CD4-positive, alpha-beta T cell treated with Interleukin-1 beta for 1 hour (primary cell): ENCODE measurements around the gene AMY2B.
A peak's percentile ranks its signal among the peaks of the same experiment; 100 is the strongest.
"Not testable (repeated sequence)": the region's sequence is repeated elsewhere in the genome, so short reads cannot be mapped to it uniquely, and the experiment has no call there.

Experiments used
- DNase-seq, 2 donors: peaks; one replicate each; pipeline ENCODE4 v3.0.0-alpha.2; 2020 to 2022

AMY2B gene

DNA sequence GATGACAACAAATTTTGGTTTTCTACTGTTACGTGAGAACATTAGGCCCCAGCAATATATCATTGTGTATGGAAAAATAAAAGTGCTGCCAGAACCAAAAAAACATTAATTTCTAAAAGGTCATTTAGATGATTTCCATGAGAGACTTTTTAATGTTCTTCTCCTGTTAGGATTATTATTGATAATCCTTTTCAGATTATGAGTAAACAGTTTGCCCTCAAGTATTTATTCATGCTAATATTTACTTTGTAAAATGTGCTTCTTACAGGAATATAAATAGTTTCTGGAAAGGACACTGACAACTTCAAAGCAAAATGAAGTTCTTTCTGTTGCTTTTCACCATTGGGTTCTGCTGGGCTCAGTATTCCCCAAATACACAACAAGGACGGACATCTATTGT, at the start of gene AMY2B:
AMY2B (plus strand) TSS at position 301 of the 400 bp plus-strand sequence; CDS start at position 315, 14 bp downstream.
- not testable (repeated sequence) for DNase-seq

DNA sequence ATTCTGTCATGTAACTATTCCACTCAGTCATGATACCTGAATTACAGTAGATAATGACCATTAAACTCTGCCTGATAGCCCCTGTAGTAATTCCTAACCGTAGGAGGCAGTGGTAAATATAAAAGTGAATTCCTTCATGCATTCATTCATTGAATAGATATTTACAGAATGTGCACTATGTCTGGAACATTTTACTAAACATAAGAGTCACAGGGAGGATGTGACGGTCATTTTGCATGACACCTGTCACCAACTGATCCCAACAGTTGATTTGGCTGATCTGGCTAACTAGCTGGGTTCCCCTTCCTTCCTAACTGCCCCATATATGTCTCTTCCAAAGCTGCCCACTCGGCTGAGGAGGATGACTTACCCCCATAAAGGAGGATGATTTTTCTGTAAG, 48.0 kb upstream of the AMY2B start:
- DNase-seq, result no peak

DNA sequence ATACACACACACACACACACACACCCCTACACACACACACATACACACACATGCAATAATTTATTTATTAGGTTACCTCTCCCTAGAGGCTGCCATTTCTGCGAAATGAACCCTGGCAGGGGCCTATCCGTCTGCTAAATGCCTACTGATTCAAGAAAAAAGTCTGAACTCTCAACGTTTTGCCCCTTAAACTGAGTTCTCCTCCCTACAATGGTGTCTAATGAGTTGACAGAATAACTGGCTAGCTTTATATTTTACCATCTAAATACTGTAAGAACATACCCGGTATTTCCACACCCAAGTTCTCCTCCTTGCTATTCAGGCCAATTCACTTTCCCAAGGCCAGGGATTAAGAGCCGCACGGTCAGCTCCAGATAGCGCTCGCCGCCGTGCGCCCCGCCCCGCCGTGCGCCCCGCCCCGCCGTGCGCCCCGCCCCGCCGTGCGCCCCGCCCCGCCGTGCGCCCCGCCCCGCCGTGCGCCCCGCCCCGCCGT, 46.2 kb upstream of the AMY2B start:
- no peak for DNase-seq

DNA sequence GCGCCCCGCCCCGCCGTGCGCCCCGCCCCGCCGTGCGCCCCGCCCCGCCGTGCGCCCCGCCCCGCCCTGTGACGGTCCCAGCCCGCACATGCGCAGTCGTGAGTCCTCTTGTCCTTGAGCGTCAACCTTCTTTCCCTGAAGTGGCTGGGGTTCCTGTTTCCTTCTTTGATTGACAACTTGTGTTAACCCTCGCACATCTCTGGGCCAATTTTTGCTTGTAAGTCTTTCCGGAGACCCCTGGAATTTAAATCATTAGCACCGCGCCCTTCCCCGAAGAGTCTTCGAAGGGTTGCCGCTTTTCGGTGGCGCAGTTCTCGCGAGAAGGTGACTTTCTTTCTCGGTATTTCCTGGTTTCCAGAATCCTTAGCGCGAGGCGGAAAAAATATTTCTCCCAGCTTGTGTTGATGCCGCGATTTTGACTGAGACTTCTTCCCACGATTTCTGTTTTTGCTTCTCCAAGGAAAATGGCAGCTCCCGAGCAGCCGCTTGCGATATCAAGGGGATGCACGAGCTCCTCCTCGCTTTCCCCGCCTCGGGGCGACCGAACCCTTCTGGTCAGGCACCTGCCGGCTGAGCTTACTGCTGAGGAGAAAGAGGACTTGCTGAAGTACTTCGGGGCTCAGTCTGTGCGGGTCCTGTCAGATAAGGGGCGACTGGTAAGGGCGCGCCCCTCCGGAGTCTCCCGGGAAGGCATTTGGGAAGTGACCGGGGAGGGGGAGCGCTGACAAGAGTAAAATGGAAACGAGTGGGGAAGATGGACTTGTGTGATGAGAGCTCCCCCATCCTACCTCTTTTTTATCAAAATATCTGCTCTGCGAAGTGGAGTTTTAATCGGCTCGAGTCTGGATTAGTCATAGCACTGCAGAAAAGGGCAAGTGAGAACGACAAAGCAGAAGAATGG, 45.5 kb upstream of the AMY2B start, which contains the start of gene RNPC3:
RNPC3 (plus strand) TSS at position 93 of the 901 bp plus-strand sequence; CDS start at position 465, 372 bp downstream.
- DNase-seq, result peak; percentile 83 to 87

DNA sequence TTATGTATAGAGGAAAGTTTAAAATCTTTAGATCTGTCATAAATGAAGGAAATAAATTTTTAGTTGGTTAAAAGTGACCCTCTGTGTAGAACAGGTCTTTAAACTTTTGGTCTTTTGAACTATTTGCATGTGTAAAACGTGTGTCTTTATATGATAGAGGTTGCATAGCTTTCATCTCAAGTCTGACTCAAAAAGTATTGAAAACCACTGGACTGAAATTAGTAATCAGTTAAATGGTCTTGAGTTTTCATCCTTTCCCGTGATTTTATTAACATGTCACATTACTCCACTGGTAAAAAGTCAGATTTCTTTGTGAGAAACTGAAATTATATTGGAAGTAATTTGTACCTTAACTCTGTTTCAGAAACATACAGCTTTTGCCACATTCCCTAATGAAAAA, 44.1 kb upstream of the AMY2B start:
- DNase-seq, result no peak

DNA sequence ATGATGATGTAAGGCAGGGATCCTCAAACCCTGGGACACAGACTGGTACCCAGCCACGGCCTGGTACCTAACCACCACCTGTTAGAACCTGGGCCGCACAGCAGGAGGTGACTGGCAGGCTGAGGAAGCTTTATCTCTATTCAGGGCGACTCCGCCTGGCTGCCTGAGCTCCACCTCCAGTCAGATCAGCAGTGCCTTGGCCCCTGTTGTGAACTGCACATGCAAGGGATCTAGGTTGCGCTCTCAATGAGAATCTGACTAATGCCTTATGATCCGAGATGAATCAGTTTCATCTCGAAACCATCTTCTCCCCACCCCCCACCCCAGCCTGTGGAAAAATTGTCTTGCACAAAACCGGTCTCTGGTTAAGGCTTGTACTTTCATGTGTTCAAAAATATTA, 41.6 kb upstream of the AMY2B start:
- peak in 1 of 2 donors; percentile 1 for DNase-seq

DNA sequence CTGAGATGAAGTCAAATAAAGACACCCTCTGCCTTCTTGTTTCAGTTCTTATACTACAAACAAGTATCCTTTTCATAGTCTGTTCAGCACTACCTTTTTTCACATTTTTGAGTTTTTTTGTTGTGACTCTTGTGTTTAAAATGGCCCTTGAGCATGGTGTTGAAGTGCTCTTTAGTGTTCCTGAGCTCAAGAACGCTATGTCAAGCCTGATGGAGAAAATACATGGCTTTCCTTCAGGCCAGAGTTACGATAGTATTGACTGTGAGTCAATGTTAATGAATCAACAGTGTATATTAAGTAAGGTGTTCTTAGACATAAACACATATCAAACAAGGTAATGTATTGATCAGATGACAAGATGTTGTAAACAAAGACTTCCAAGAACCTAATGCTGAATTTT, 33.2 kb upstream of the AMY2B start:
- DNase-seq, result no peak

DNA sequence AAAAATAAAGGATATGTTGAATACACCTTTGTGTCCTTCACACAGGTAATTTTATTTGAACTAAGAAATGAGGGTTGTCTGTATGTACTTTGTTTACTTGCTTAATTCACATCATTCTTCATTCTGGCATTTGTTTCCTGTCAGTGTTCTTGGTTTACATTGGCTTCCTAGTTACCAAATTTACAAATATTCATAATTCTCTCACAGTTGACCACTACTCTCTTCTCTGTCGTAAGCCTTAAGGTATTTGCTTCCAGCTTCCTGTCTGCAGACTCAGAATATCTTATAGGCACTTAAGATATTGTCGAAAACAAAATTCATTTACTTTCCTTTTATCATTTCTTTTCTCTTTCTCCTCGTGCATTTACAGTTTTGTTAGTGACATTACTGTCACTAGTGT, 30.0 kb upstream of the AMY2B start:
- no peak for DNase-seq

DNA sequence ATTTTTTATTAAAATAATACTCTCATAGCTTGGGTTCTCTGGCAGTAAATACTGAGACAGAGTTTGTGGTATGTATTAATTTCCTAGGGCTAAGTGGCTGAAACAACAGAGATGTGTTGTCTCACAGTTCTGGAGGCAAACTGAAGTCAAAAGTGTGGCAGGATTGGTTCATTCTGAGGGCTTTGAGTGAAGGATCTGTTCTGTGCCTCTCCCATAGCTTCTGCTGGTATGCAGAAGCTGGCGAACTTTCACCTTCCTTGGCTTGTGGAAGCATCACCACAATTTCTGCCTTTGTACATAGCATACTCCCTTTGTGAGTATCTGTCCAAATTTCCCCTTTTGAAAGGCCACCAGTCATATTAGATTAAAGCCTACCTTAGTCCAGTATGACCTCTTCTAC, 24.9 kb upstream of the AMY2B start:
- DNase-seq, result no peak

DNA sequence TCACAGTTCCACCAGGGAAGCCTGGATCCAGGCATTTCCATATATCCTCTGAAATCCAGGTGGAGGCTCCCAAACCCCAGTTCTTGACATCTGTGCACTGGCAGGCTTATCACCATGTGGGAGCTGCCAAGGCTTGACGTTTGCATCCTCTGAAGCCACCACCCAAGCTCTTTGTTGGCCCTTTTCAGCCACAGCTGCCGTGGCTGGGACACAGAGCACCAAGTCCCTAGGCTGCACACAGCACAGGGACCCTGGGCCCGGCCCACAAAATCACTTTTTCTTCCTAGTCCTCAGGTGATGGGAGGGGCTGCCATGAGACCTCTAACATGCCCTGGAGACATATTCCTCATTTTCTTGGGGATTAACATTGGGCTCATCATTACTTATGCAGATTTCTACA, 23.5 kb upstream of the AMY2B start:
- no peak for DNase-seq

DNA sequence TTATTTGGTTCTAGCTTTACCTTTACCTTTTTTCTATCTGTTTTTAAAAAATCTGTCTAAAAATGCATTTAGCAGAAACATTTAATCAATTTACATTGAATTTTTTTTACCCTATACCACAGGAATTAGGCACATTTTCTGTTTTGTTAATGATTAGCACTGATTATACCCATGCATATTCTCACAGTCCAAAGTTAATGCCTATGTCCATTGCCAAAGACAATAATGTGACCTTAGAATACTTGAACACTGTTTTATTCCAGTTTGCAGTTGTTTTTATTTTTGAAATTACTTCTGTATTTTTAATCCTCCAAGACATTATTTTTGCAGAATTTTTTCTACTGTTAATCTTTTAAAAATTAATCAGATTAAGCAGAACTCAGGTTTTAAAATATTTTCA, 11.0 kb upstream of the AMY2B start:
- DNase-seq, result no peak

DNA sequence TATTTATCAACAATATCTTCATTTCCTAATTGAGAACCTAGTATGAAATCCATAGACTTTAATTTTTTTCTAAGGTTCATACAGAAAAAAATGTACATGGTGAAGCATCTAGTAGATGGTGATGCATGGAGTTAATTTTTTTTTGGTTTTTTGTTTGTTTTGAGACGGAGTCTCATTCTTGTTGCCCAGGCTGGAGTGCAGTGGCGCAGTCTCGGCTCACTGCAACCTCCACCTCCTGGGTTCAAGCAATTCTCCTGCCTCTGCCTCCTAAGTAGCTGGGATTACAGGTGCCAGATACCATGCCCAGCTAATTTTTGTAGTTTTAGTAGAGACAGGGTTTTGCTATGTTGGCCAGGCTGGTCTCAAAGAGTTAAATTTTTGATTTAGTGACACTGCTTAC, 10.3 kb upstream of the AMY2B start:
- DNase-seq, result not testable (repeated sequence)

DNA sequence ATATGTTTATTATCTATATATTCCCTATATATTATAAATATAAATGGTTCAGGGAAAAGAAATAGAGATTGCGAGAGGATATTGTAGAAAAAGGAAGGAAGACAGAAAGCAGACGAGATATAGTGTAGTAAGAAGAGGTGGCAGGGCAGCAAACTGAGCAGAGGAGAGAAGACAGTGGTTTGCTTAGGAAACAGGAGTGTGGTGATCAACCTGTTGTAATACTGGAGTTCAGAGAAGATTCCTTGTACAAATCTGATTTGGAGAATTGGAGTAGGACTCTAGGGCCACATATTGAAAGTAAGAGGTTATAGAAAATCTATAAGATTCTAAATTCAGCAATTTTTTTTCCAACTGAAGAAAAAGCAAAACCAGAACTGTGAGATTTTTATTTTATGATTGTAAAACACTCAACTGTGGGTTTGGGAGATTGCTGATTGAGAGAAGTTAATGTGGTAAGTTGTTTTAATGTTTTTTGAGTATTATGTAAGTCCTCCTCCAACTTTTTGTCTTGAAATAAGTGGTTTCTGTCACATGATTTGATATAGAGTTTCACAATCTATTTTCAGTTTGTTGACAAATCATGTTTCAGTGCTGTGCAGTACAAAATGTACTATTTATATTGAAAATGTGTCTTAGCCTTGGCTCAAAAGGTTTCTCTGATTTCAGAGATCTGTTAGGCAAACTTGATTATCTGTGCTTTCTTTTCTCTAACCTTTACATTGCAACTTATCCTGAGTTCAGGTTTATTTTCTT, 9.6 kb upstream of the AMY2B start:
- DNase-seq, result no peak

DNA sequence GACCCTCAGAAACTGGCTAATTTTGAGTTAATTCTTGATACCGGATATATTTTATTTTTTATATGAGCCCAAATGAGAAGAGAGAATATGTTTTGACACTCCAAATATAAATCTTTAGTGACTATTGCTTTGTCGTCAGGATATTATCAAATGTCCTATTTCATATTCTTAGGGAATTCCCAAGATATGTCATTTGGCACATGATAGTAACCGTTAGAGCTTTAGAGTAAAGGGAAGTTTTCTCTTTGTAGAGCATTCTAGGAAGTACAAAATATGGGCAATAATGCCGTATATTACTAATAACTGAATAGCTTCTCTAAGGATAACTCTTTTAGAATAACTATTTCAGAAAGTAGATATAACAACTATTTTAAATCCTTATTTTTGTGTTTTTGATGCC, 8.3 kb upstream of the AMY2B start:
- DNase-seq, result no peak

DNA sequence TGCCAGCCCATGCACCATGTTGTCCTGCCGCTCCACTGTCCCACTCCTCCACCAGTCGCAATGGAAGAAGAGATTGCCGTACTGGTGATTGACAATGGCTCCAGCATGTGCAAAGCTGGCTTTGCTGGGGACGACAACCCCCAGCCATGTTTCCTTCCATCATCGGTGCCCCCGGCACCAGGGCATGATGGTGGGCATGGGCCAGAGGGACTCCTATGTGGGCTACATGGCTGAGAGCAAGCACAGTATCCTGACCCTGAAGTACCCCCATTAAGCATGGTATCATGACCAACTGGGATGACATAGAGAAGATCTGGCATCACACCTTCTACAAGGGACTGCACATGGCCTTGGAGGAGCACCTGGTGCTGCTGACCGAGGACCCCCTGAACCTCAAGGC, 1.9 kb upstream of the AMY2B start:
- DNase-seq, result no peak

DNA sequence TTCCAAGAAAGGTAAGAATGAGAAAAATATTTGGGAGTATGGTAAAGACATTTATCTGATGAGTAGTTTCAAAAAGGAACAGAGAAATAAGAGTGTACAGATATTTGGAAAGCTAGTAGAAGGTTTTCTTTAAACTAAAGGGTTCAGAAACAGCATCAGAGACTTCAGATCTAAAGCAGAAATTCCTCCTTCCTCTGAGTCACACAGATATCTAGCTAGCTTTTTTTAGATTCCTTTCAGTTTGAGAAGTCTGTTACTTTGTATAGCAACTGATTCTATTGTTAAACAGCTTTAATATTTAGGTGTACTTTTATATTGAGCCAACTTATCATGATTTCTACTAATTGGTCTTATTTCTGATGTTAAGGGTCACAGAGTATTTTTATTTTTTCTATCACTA, 4.7 kb downstream of the AMY2B start:
- DNase-seq, result no peak

DNA sequence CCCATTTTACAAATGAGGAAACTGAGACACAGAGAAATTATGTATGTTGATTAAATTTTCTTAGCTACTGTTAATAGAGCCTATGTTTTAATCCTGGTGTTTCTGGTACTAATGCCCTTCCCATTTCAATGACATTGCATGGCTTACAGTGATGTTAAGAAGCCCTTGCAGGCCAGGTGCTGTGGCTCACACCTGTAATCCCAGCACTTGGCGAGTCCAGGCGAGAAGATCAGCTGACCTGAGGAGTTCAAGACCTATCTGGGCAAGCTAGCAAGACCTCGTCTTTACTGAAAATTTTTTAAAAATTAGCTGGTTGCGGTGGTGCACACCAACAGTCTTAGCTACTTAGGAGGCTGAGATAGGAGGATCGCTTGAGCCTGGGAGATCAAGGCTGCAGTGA, 5.4 kb downstream of the AMY2B start:
- not testable (repeated sequence) for DNase-seq

DNA sequence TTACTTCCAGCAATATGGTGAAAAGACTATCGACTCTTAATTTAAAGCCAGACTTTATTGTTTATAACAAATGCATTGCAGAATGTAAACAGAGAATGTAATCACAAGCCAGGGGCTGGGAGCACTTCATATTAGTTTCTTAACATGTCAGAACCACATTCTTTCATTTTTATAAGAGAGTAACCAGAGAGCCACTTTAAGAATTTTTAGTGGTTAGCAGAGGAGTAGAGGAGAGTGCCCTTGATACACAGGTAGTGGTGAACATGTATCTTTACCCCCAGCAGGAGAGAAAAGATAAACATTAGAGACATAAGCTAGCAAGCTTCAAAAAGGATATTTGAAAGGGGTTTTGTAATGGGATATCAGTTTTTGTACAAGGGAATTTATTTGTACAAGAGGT, 11.1 kb downstream of the AMY2B start:
- no peak for DNase-seq

DNA sequence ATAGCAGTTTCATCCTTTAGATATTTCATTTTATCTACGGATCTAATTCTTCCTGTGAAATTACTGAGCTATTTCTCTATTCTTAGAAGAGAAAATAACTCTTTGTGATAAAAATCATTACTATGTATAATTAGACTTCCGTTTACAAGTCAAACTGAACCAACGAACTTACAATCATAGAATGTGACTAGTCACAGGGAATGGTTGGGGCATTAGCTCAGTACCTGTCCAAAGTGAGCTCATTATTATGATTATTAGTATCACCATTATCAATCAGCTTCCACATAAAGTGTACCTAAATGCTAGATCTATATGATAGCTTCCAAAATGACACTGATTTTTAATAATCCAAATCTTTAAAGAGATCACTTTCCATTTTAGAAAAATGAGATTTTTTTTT, 12.5 kb downstream of the AMY2B start:
- no peak for DNase-seq

DNA sequence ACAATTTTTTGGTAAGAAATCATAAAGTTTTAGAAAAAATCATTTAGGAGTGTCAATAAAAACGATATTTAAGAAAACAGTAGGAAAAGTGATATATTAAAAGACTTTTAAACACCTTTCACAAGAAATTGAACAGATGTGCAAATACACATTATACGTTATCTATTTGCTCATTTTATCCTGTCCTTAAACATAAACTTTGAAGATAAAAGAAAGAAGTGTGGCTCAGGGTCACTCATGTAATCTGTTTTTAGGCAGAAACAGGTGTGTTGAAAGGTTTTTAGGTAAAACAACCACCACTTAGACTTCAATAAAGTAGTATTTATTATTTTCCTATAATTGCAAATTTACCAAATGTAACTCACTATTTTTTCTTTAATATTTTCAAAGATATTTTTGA, 13.1 kb downstream of the AMY2B start:
- DNase-seq, result no peak

DNA sequence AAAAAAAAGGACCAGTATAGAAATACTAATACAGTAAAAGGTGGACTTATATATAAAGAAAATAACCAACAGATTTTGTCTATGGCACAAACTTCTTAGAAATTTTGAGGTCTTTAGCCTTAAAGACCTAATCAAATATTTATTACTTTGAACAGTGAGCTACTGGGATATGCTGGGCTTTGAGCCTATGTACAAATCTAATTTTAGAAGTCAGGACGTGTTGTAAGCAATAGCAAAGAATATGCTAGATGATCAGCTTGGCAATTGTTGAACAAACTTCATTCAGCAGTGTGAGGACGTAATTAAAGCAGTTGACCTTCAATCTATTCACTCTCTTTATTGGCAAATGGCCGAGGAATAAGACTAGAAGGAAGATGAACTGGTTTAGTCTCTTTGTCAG, 31.4 kb downstream of the AMY2B start:
- not testable (repeated sequence) for DNase-seq

DNA sequence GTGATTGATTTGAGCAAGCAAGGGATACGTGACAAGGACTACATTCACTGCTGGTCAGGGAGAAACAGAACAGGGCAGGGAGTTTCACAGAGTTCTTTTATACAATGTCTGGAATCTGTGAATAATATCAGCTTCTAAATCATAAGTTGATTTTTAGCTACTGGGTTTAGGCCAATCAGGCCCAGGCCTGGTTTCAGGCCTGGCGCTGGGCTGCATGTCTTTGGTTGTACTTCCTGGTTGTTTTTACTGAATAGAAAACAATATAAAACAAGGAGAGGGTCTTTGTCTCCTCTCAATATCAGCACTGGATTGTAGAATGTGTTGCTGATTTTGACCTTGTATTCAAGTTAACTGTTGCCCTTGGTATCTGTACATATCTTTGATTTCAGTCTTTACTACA, 45.0 kb downstream of the AMY2B start:
- no peak for DNase-seq

DNA sequence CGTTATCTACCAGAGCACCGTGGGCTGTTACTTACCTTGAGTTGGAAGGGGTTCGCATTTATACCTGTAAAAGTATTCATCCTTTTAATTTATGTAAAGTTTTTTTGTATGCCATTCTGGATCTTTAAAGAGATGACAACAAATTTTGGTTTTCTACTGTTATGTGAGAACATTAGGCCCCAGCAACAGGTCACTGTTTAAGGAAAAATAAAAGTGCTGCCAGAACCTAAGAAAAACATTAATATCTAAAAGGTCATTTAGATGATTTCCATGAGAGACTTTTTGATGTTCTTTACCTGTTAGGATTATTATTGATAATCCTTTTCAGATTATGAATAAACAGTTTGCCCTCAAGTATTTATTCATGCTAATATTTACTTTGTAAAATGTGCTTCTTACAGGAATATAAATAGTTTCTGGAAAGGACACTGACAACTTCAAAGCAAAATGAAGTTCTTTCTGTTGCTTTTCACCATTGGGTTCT, 45.6 kb downstream of the AMY2B start, which contains the start of gene AMY2A:
AMY2A (plus strand) TSS at position 434 of the 484 bp plus-strand sequence; CDS start at position 448, 14 bp downstream.
- DNase-seq, result not testable (repeated sequence)

DNA sequence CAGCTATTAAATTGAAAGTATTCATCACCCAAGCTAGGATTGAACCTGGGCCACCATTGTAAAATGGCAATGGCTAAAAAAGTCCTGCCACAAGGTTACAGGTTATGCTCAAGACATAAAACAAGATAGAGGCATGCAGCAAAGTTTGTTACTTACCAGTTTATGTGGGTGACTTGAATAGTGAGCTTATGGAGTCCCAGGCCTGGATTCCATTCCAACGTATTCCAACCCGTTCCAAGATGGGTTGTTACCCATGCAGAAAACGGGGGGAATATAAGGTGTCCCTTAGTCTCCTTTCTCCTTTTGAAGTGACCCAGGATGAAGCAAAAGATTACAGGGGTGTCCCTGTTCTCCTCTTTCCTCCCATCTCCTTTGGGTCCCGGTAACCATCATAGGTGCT, 56.0 kb downstream of the AMY2B start:
- DNase-seq, result not testable (repeated sequence)
